ENCODE data around the gene SARM1. TPM values are rescaled to one million over a fixed set of nuclear protein-coding genes. Genes with fewer than 3 reads are reported as not detected.

SARM1 gene
- total RNA-seq, 1 experiment from 2014 or later = 4.5 TPM

GRCh38 chr17:28392491-28392890 lies 21.0 kb downstream of the SARM1 start:
- no peak for DNase-seq (ENCODE audit: extremely low read depth, low read depth)

DNA sequence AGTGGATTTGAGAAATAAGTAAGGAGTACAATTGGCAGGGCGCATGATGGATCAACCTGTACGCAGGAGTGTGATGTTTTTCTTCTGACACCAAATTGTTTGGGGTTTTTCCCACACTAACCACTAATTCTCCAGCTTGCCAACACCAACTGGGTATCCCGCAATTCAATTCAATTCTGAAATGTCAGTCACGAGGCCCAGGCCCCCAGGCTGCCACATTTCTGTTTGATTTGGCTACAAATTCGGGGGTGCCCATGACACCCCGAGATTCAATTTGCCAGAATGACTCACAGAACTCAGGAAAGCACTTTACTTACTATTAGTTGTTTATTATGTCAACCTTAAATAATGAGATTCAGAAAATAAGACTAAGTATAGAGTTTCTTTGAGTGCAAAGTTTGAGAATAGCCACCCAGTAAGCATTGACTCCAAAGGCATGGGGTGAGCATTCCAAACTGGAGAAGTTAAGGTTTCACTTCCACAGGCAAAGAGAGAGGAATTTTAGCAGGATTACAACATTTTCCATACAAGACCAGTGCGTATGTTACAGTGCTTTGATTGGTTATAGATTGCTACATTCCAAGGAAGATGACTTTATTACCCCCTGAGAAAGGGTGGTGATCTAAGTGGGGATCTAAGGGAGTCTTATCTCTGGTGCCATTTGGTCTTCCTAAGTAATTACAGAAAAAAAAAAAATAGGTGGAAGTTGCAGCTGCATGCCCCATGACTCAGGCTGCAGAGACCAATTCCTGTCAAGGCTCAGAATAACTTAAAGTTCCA lies 23.0 kb downstream of the SARM1 start:
- DNase-seq (ENCODE audit: extremely low read depth, low read depth) = no peak

DNA sequence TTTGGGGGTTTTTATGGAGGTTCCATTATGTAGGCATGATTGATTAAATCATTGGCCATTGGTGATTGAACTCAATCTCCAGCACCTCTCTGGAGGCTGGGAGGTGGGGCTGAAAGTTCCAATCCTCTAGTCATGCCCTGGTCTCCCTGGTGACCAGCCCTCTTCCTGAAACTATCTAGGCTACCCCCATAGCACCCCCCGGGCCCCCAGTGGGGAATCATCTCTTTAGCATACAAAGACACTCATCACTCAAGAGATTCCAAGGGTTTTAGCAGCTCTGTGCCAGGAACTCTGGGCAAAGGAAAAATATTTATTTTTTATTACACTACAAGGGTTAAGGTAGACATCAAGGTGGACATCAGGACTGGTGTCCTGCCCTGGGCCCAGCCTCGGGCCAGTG lies 23.9 kb downstream of the SARM1 start:
- no peak for DNase-seq (ENCODE audit: extremely low read depth, low read depth)

DNA sequence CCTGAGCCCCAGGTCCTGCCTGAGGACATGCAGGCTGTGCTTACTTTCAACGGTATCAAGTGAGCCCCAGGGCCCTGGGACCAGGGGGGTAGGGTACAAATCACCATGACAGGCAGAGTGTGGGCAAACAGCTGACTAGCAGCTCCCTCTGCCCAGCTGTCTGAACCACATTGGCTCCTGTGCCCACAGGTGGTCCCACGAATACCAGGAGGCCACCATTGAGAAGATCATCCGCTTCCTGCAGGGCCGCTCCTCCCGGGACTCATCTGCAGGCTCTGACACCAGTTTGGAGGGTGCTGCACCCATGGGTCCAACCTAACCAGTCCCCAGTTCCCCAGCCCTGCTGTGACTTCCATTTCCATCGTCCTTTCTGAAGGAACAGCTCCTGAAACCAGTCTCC lies 24.5 kb downstream of the SARM1 start:
- no peak for DNase-seq (ENCODE audit: extremely low read depth, low read depth)

GRCh38 chr17:28396635-28397239 lies 25.2 kb downstream of the SARM1 start:
- no peak for DNase-seq (ENCODE audit: extremely low read depth, low read depth)

- DNase-seq (ENCODE audit: extremely low read depth, low read depth) = no peak
Measured at GRCh38 chr17:28397275-28397674, 25.8 kb downstream of the SARM1 start.

DNA sequence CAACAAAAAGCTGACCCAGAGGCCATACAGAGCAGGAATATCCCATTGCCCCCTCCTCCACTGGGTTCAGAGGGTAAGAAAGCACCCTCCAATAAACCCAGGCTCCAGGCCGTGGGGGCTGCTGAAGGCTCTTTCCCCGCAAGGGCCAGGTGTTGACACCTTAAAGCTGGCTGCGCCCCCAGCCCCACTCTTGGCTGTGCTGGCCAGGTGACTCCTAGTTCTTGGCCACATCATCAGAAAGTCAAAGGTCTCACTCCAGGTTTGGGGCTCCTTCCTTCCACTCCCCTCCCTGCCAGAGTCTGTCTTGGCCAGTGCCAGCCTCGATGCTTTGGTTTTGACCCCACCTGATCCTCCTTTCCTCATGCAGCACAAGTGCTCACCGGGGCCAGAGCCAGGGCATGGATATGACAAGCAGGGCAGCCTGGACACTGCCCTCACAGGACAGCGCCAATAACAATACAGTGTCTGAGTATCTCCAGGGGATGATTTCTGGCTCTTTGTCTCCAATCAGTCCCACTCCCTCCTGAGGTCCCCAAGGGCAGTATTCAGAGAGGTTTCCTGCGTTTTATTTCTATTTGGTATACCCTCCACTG lies 26.3 kb downstream of the SARM1 start:
- DNase-seq (ENCODE audit: extremely low read depth, low read depth) = no peak

- DNase-seq (ENCODE audit: extremely low read depth, low read depth) = no peak
Measured at GRCh38 chr17:28398280-28398981, 26.9 kb downstream of the SARM1 start.

GRCh38 chr17:28399808-28400207 lies 28.3 kb downstream of the SARM1 start:
- no peak for DNase-seq (ENCODE audit: extremely low read depth, low read depth)

- DNase-seq (ENCODE audit: extremely low read depth, low read depth) = no peak
Measured at GRCh38 chr17:28402224-28402630, 30.7 kb downstream of the SARM1 start.

GRCh38 chr17:28402844-28403243 lies 31.4 kb downstream of the SARM1 start:
- no peak for DNase-seq (ENCODE audit: extremely low read depth, low read depth)

- no peak for DNase-seq (ENCODE audit: extremely low read depth, low read depth)
Measured at GRCh38 chr17:28404007-28404406, 32.5 kb downstream of the SARM1 start.

DNA sequence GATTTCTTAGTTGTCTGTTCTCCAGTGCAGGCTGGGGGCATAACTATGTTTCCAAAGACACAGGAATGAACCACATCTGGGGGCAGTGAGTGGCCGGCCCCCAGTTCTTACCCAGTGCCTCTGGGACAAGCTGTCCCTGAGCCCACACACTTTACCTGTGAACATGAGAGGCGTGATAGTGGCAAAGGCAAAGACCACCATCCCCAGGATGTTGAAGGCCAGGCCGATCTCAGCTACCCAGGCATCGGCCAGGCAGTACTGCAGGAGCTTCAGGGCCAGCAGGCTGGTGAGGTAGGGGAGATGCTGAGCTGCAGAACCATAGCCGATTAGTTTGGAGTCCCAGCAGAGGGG lies 32.9 kb downstream of the SARM1 start:
- no peak for DNase-seq (ENCODE audit: extremely low read depth, low read depth)

GRCh38 chr17:28404812-28405570 lies 33.5 kb downstream of the SARM1 start:
- no peak for DNase-seq (ENCODE audit: extremely low read depth, low read depth)

GRCh38 chr17:28405632-28406472 lies 34.4 kb downstream of the SARM1 start, which contains the start of gene SLC46A1:
Gene SLC46A1 (minus strand): TSS chr17:28406212. CDS start chr17:28406114, 98 bp downstream.
- no peak for DNase-seq (ENCODE audit: extremely low read depth, low read depth)

DNA sequence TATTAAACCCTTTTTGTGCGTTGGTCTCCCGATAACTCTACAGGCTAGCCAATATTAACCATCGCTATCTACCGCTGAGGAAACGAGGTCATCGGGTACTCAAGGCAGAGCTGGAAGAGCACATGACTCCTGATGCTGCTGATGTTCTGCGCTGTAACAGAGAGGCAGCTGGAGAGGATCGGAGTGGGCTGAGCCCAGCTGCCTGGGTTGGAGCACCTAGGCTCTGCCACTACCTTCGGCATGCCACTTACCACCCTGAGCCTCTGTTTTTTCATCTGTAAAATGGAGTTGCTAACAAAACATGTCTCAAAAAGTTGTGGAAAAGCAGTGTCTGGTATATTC lies 35.0 kb downstream of the SARM1 start:
- DNase-seq (ENCODE audit: extremely low read depth, low read depth) = no peak

GRCh38 chr17:28407130-28407973 lies 35.9 kb downstream of the SARM1 start:
- no peak for DNase-seq (ENCODE audit: extremely low read depth, low read depth)

DNA sequence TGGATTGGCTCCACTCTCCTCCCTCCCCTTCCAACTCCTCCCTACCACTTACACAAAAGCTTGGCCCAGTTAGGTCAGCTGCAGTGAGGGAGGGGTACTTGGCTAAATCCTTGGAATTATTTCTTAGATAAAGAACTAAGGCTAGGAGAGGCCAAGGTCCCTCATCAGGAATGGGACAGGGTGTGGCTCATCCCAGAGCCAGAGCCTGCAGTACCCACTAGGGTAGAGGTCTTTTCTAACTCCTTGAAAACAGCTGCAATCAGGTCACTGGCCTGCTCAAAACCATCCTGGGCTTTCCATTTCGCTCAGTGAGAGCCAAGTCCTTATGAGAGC lies 36.4 kb downstream of the SARM1 start:
- DNase-seq (ENCODE audit: extremely low read depth, low read depth) = no peak

GRCh38 chr17:28412099-28412498 lies 40.6 kb downstream of the SARM1 start:
- no peak for DNase-seq (ENCODE audit: extremely low read depth, low read depth)
